HepG2 (cell line): ENCODE data around the gene TBCEL. TPM values are rescaled to one million over a fixed set of nuclear protein-coding genes. Genes with fewer than 3 reads are reported as not detected.

Experiments
- ATAC-seq: fragments of 200-7000 bp; cut with Tn5 transposase; 3 replicates; pipeline ENCODE4 v1.9.1; 2020; ENCODE audit warnings: mild to moderate bottlenecking, moderate library complexity
- BruUV-seq: library from RNA; stranded (reverse); fragments of 400-500 nt; replicated peaks from 2 replicates; lab custom pipeline; 2021; lab: Mats Ljungman, UMichigan
- CTCF ChIA-PET: fragments of 300-600 bp; formaldehyde crosslinking; extraction: SDS; loops from one replicate; lab custom pipeline; 2021; ENCODE audit warnings: low total read pairs, inconsistent platforms, low intra/inter-chr PET ratio; lab: Yijun Ruan, JAX
- POLR2A ChIA-PET: fragments of 350-600 bp; sonication (Branson Sonifier 250); formaldehyde crosslinking; loops from one replicate; lab custom pipeline; 2020; ENCODE audit warnings: antibody characterized with exemption, inconsistent platforms; lab: Yijun Ruan, JAX
- DNase-seq: peaks from one replicate; pipeline ENCODE4 v3.0.0-alpha.2; 2015; ENCODE audit warnings: low spot score
- FAIRE-seq: peaks from 3 replicates; lab custom pipeline; 2011; peaks lifted over from hg19 to GRCh38; lab: Jason Lieb, UNC
- H2AFZ ChIP-seq: one replicate; pipeline ENCODE4 v1.6.1; 2011; ENCODE audit warnings: low read length, inconsistent platforms
- H3K27ac ChIP-seq: fragments of 300-600 bp; 3 replicates; pipeline ENCODE4 v1.8.0; 2011; ENCODE audit warnings: mixed run types, mild to moderate bottlenecking, mixed read lengths, low read length, inconsistent platforms; ENCODE audit not compliant: insufficient read depth; ENCODE audit errors: extremely low read length
- H3K27me3 ChIP-seq, 2 experiments: fragments of 200-600 bp in 1 of 2; 2 replicates in 1 of 2; 3 replicates in 1 of 2; pipeline versions ENCODE4 v1.6.0 to v1.8.0; 2011; ENCODE audit warnings: low read length in 2 of 2, mild to moderate bottlenecking in 2 of 2, moderate library complexity in 2 of 2, inconsistent platforms in 1 of 2; ENCODE audit not compliant: insufficient read depth in 2 of 2, control insufficient read depth in 1 of 2
- H3K36me3 ChIP-seq, 2 experiments: fragments of 200-600 bp in 1 of 2; replicated peaks in 1 of 2; 2 replicates in 1 of 2; 3 replicates in 1 of 2; pipeline versions ENCODE4 v1.5.1 to v1.8.0; 2011; ENCODE audit warnings: low read length in 2 of 2, inconsistent platforms in 1 of 2; ENCODE audit not compliant: insufficient read depth in 2 of 2, control insufficient read depth in 1 of 2
- H3K4me1 ChIP-seq: 2 replicates; pipeline ENCODE4 v1.5.1; 2012; ENCODE audit warnings: low read length, inconsistent platforms; ENCODE audit not compliant: insufficient read depth
- H3K4me2 ChIP-seq: 2 replicates; pipeline ENCODE4 v1.6.0; 2011; ENCODE audit warnings: low read depth, low read length, inconsistent platforms
- H3K4me3 ChIP-seq, 3 experiments: fragments of 200-600 bp in 1 of 3; sonication (generic), shearing (Covaris generic) in 1 of 3; replicated peaks in 1 of 3; 2 replicates each; pipeline ENCODE4 v1.5.1; 2011 to 2016; ENCODE audit warnings: low read length in 3 of 3, inconsistent platforms in 2 of 3, low read depth in 2 of 3, mild to moderate bottlenecking in 2 of 3, control low read depth in 1 of 3, mixed read lengths in 1 of 3; ENCODE audit not compliant: insufficient read depth in 1 of 3
- H3K79me2 ChIP-seq: one replicate; pipeline ENCODE4 v1.6.1; 2011; ENCODE audit warnings: low read length, inconsistent platforms; ENCODE audit not compliant: insufficient read depth
- H3K9ac ChIP-seq: 2 replicates; pipeline ENCODE4 v1.6.0; 2011; ENCODE audit warnings: mild to moderate bottlenecking, low read depth, low read length, inconsistent platforms; ENCODE audit not compliant: insufficient read depth
- H3K9me3 ChIP-seq: 2 replicates; pipeline ENCODE4 v1.5.1; 2012; ENCODE audit warnings: mild to moderate bottlenecking, low read length
- H4K20me1 ChIP-seq: 2 replicates; pipeline ENCODE4 v1.6.0; 2011; ENCODE audit warnings: inconsistent platforms, mild to moderate bottlenecking, low read length, moderate library complexity; ENCODE audit not compliant: insufficient read depth
- BRCA1 ChIP-seq: sonication (generic); formaldehyde crosslinking; IDR thresholded peaks from 2 replicates; pipeline ENCODE4 v1.4.0; 2020; ENCODE audit warnings: missing genetic modification reagents
- ELF1 ChIP-seq: sonication (generic); formaldehyde crosslinking; IDR thresholded peaks from 2 replicates; pipeline ENCODE4 v1.4.0; 2020; ENCODE audit warnings: missing genetic modification reagents
- ETV5 ChIP-seq: IDR thresholded peaks from 2 replicates; pipeline ENCODE4 v1.6.1; 2018; ENCODE audit warnings: missing biosample characterization, missing genetic modification reagents, inconsistent platforms, borderline replicate concordance
- MBNL3 ChIP-seq: fragments of 250-450 bp; sonication (Bioruptor Pico); conservative IDR thresholded peaks from 2 replicates; pipeline ENCODE4 v1.8.0; 2022; ENCODE audit warnings: mild to moderate bottlenecking, inconsistent platforms
- MED8 ChIP-seq: sonication (generic); formaldehyde crosslinking; IDR thresholded peaks from 2 replicates; pipeline ENCODE4 v1.8.1; 2023; ENCODE audit warnings: mild to moderate bottlenecking, missing genetic modification reagents; ENCODE audit not compliant: insufficient replicate concordance
- MYC ChIP-seq: sonication (generic); formaldehyde crosslinking; IDR thresholded peaks from 2 replicates; pipeline ENCODE4 v1.9.0; 2021; ENCODE audit warnings: missing genetic modification reagents, borderline replicate concordance
- RBM39 ChIP-seq: fragments of 200-400 bp; formaldehyde crosslinking; IDR thresholded peaks from one replicate; pipeline ENCODE4 v1.6.1; 2018; ENCODE audit warnings: antibody characterized with exemption, mild to moderate bottlenecking, low read depth, low read length; ENCODE audit not compliant: poor library complexity, severe bottlenecking
- SMC3 ChIP-seq: IDR thresholded peaks from 2 replicates; pipeline ENCODE4 v1.6.1; 2011; ENCODE audit warnings: low read length, improper control_type of control experiment
- SPEN ChIP-seq: sonication (generic); formaldehyde crosslinking; IDR thresholded peaks from 2 replicates; pipeline ENCODE4 v1.5.1; 2020; ENCODE audit warnings: low read depth, mild to moderate bottlenecking, missing genetic modification reagents
- THYN1 ChIP-seq: sonication (generic); formaldehyde crosslinking; IDR thresholded peaks from 2 replicates; pipeline ENCODE4 v1.8.1; 2023; ENCODE audit warnings: low read depth, mild to moderate bottlenecking, moderate library complexity, missing genetic modification reagents, borderline replicate concordance
- ZBTB26 ChIP-seq: IDR thresholded peaks from 2 replicates; pipeline ENCODE4 v1.6.1; 2016; ENCODE audit warnings: missing compliant biosample characterization, missing genetic modification reagents, borderline replicate concordance
- ZNF564 ChIP-seq: sonication (generic); formaldehyde crosslinking; IDR thresholded peaks from 2 replicates; pipeline ENCODE4 v1.8.1; 2023; ENCODE audit warnings: mild to moderate bottlenecking, missing genetic modification reagents
- ZNF572 ChIP-seq: sonication (generic); formaldehyde crosslinking; IDR thresholded peaks from 2 replicates; pipeline ENCODE4 v1.5.1; 2020; ENCODE audit warnings: mild to moderate bottlenecking, missing genetic modification reagents
- WGBS: methylation state at CpG from one replicate; pipeline ENCODE4 v1.1.6; 2017; ENCODE audit warnings: low lambda C conversion rate; 5-methylcytosine and 5-hydroxymethylcytosine counted together
- in situ Hi-C: cut with HindIII; loops from 2 replicates; pipeline ENCODE4 v1.10.0; 2017; ENCODE audit warnings: low pct_unique_long_range_greater_than_20kb; ENCODE audit not compliant: extremely low pct_ligation_motif_present
- intact Hi-C: fragments of 100-400 bp; cut with micrococcal nuclease; formaldehyde crosslinking; loops from one replicate; pipeline ENCODE4 v1.10.0; 2022; ENCODE audit not compliant: unreplicated experiment
- polyA plus RNA-seq, 8 experiments: library from polyadenylated mRNA; depleted of rRNA in 3 of 8; stranded (reverse) in 7 of 8; unstranded in 1 of 8; fragments of >200 nt; fragmentation: Illumina TruSeq in 4 of 8; extraction: Trizol in 4 of 8; gene quantifications; 2 replicates each; pipeline versions ENCODE4 v1.2.1 to v1.2.3, GENCODE V29; 2011 to 2016; ENCODE audit warnings: low read depth in 4 of 8, missing spikeins in 1 of 8, mixed read lengths in 1 of 8; ENCODE audit not compliant: insufficient read depth in 1 of 8
- total RNA-seq, 5 experiments: library from RNA; depleted of rRNA; stranded (reverse); fragments of >200 nt; fragmentation: Illumina TruSeq; extraction: Trizol; gene quantifications; 2 replicates each; pipeline ENCODE4 v1.2.3, GENCODE V29; 2016; ENCODE audit warnings: low read depth in 1 of 5

The TBCEL gene
- total and polyA plus RNA-seq, 2 of the 13 experiments (the other 11 are each of a cell fraction or from before 2014, with no cell fraction given), result 6.1 to 12.5 TPM

DNA sequence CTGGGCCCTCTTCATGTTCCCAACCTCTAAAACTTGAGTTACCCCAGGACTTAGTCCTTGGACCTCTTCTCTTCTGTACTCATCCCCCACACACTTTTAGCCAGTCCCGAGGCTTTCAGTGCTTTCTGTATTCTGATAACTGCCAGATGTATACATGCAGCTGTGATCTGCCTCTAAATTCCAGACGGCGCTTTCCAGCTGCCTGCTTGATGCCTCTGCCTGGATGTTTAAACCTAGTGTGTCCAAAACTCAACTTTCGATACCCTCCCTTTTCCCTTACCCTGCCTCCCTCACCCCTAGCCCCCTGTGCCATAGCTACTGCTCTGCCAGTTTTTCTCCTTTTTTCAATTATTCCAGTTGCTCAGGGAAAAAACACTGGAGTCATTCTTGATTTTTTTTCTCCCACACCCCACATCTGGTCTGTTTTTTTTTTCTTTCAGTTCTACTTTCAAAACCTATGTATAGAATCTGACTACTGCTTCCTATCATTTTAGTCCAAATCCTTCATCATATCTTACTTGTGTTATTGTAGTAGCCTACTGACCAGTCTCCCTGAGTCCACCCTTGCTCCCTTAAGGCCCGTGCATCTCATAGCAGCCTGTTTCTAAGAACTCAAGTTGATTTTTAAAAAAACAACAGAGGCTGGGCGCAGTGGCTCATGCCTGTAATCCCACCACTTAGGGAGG is 44.2 kb downstream of the TBCEL start:
- POLR2A ChIA-PET, result interaction anchor here (0.7 to 2.6 kb wide), 7 partner anchors 17 to 677 kb away, joined by 3 to 15 read pairs (median 4); partner anchors contain the start of genes SC5D and TBCEL
- Histone ChIP-seq H3K9ac (peak overlapping the region; percentile 74), H3K4me2 (peak overlapping the region; percentile 69), H3K4me3 (peak overlapping the region in 1 of 3 experiments; percentile 15; a peak in 1 of 6 replicates), H3K27me3 (no peaks in the 10 kb centered on the region), H2AFZ (no peak overlapping the region), H3K4me1 (peaks cover 67% of the 10 kb centered on the region), H3K36me3 (no peaks in the 10 kb centered on the region)
- BruUV-seq, result TSS peak; percentile 94
- DNase-seq, result no peak
- in situ Hi-C loops, result no loop called here
- TF ChIP-seq ZBTB26, result 0 out of 2 replicates have a peak, but pooled peaks have one; percentile 11
- TF ChIP-seq BRCA1 (CRISPR knock-in tag), result no peak
- TF ChIP-seq, all 625 proteins: peak for 1
- Histone ChIP-seq H4K20me1 (no peaks in the 10 kb centered on the region), H3K9me3 (no peaks in the 10 kb centered on the region), H3K79me2 (no peaks in the 10 kb centered on the region), H3K27ac (peak overlapping the region; percentile 98)
- intact Hi-C loops, result no loop called here
- ATAC-seq, result peak; percentile 66
- WGBS, result 59% methylated on average over 6 of the region's 6 CpGs
- FAIRE-seq, result no peak
- CTCF ChIA-PET, result no interaction called here

GRCh38 chr11:121068787-121069186 is 44.9 kb downstream of the TBCEL start:
- H3K4me2 ChIP-seq, result no peak overlapping the region
- no TSS peak for BruUV-seq
- ChIA-PET CTCF (no interaction called here), POLR2A (no interaction called here)
- DNase-seq (no peak), FAIRE-seq (no peak), ATAC-seq (no peak)
- 88% methylated on average over 6 of the region's 6 CpGs for WGBS
- no peak overlapping the region for H2AFZ ChIP-seq
- no peaks in the 10 kb centered on the region for H3K79me2 ChIP-seq
- H4K20me1 ChIP-seq, result no peaks in the 10 kb centered on the region
- TF ChIP-seq RBM39, result no peak
- no peak for TF ChIP-seq ELF1
- TF ChIP-seq ZNF564 (CRISPR knock-in tag), result no peak
- TF ChIP-seq MYC, result no peak
- no peak for TF ChIP-seq SMC3
- no peak for TF ChIP-seq MED8
- TF ChIP-seq MBNL3 (CRISPR knock-in tag), result no peak
- no peak for TF ChIP-seq THYN1 (CRISPR knock-in tag)
- TF ChIP-seq ZNF572, result no peak
- no peak for TF ChIP-seq ETV5
- no peak for TF ChIP-seq SPEN
- H3K4me3 ChIP-seq, result no peak overlapping the region
- H3K27me3 ChIP-seq, result no peaks in the 10 kb centered on the region
- in situ Hi-C loops, result no loop called here
- H3K4me1 ChIP-seq, result peaks cover 67% of the 10 kb centered on the region
- H3K27ac ChIP-seq, result peak overlapping the region; percentile 98
- H3K36me3 ChIP-seq, result no peaks in the 10 kb centered on the region
- H3K9me3 ChIP-seq, result no peaks in the 10 kb centered on the region
- intact Hi-C loops, result no loop called here
- H3K9ac ChIP-seq, result no peak overlapping the region
